Ovary (tissue), 3 donors: ENCODE results near the gene FRMPD2.

Source experiments
- CTCF ChIP-seq, 3 donors: fragments of 450-650 bp in 2 of 3; fragments of 200-600 bp in 1 of 3; IDR thresholded peaks; one replicate each; pipeline versions ENCODE4 v1.5.1 to v1.8.0; 2016 to 2022; ENCODE audit warnings: antibody characterized with exemption in 3 of 3, mild to moderate bottlenecking in 1 of 3
- POLR2A ChIP-seq: fragments of 450-650 bp; IDR thresholded peaks from one replicate; pipeline ENCODE4 v1.6.1; 2017; ENCODE audit warnings: antibody characterized with exemption, mild to moderate bottlenecking, moderate library complexity
- donor health status: DM: no; HTN: no; CAD: no.

- TF ChIP-seq POLR2A: no peak
- TF ChIP-seq CTCF (IDR thresholded peaks at IDR 0.05): no peak
Observed at GRCh38 chr10:48187713-48188485, 86.6 kb downstream of the FRMPD2 start.
